ENCODE measurements around the gene GORASP1.

The GORASP1 gene

DNA sequence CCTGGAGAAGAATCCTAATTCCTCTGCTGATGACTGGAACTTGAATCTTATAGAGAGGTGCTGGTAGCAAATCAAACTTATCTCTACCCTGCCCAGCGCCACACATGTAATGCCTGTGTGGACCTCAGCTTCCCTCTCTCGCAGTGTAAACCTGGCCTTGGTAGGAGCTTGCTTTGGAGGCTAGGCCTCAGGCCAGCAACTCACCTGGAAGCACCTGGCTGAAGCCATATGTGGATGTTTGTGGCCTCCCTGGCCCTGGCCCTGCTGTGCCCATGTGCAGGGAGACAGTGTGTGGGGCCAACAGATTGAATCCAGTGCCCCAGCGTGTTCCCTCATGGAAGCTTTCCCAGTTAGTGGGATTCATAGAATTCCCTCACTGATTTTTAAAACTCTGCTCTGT is 8.4 kb upstream of the GORASP1 start:
- Histone ChIP-seq H3K23ac (ENCODE audit: low read length) (peak overlapping the region; percentile 37), H3K4me1 (ENCODE audit: control insufficient read depth in 1 of 2, insufficient read depth in 2 of 2, low read length in 2 of 2) (peaks cover 0 to 2% of the 10 kb centered on the region in 2 experiments), H2AFZ (ENCODE audit: insufficient read depth, low read length, poor library complexity) (no peak overlapping the region), H3K79me2 (ENCODE audit: control insufficient read depth, insufficient read depth, low read length, poor library complexity) (no peaks in the 10 kb centered on the region), H3K4me3 (ENCODE audit: low read depth, low read length) (no peak overlapping the region), H3K27ac (ENCODE audit: low read depth, low read length) (no peak overlapping the region), H3K14ac (ENCODE audit: low read length) (no peak overlapping the region), H3K36me3 (ENCODE audit: control insufficient read depth in 1 of 2, insufficient read depth in 2 of 2, low read length in 2 of 2) (no peaks in the 10 kb centered on the region), H4K8ac (ENCODE audit: low read depth, low read length) (no peak overlapping the region), H3K9me3 (ENCODE audit: insufficient read depth, low read depth, low read length) (peaks cover 3% of the 10 kb centered on the region), H2AK5ac (ENCODE audit: low read length) (no peak overlapping the region), H3K9ac (ENCODE audit: low read length) (no peak overlapping the region), H3K79me1 (ENCODE audit: low read length) (no peaks in the 10 kb centered on the region), H3K27me3 (ENCODE audit: insufficient read depth, low read length) (no peaks in the 10 kb centered on the region), H4K91ac (ENCODE audit: low read depth, low read length) (no peak overlapping the region), H2BK120ac (ENCODE audit: insufficient read depth, low read length, poor library complexity) (no peak overlapping the region), H3K4me2 (ENCODE audit: low read length) (no peak overlapping the region), H3K4ac (ENCODE audit: low read depth, low read length) (no peak overlapping the region), H3K18ac (ENCODE audit: low read length) (no peak overlapping the region), H2BK12ac (ENCODE audit: low read length) (no peak overlapping the region), H4K12ac (ENCODE audit: low read depth, low read length) (no peak overlapping the region), H2BK5ac (ENCODE audit: low read depth, low read length, poor library complexity) (no peak overlapping the region)
- no CpG with 5 or more reads among the region's 3 CpGs for WGBS (ENCODE audit: extremely low coverage, insufficient coverage, insufficient read length)
- no peak for DNase-seq

DNA sequence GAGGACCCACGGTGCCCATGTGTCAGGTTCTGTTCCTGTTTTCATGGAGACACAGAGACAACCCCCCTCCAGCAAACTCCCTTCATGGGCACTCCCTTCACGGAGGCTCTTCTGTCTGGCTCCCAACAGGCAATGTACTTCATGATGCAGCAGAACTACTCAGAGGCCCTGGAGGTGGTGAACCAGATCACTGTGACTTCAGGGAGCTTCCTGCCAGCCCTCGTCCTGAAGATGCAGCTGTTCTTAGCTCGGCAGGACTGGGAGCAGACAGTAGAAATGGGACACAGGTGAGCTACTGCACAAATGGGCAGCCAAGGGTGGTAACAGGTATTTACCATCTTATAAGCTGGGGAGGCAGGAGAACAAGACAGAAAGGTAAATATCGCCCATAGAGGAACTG is 7.0 kb upstream of the GORASP1 start:
- no peak overlapping the region for H3K27ac ChIP-seq (ENCODE audit: low read depth, low read length)
- no peaks in the 10 kb centered on the region for H3K27me3 ChIP-seq (ENCODE audit: insufficient read depth, low read length)
- no CpG with 5 or more reads among the region's 5 CpGs for WGBS (ENCODE audit: extremely low coverage, insufficient coverage, insufficient read length)
- no peak overlapping the region for H3K23ac ChIP-seq (ENCODE audit: low read length)
- no peak overlapping the region for H2AFZ ChIP-seq (ENCODE audit: insufficient read depth, low read length, poor library complexity)
- no peak overlapping the region for H4K8ac ChIP-seq (ENCODE audit: low read depth, low read length)
- peaks cover 0 to 2% of the 10 kb centered on the region in 2 experiments for H3K4me1 ChIP-seq (ENCODE audit: control insufficient read depth in 1 of 2, insufficient read depth in 2 of 2, low read length in 2 of 2)
- no peak overlapping the region for H2AK5ac ChIP-seq (ENCODE audit: low read length)
- H3K18ac ChIP-seq (ENCODE audit: low read length), result no peak overlapping the region
- no peaks in the 10 kb centered on the region for H3K79me1 ChIP-seq (ENCODE audit: low read length)
- no peak overlapping the region for H4K12ac ChIP-seq (ENCODE audit: low read depth, low read length)
- H3K9me3 ChIP-seq (ENCODE audit: insufficient read depth, low read depth, low read length), result peaks cover 3% of the 10 kb centered on the region
- no peak overlapping the region for H3K4me3 ChIP-seq (ENCODE audit: low read depth, low read length)
- no peaks in the 10 kb centered on the region for H3K79me2 ChIP-seq (ENCODE audit: control insufficient read depth, insufficient read depth, low read length, poor library complexity)
- no peak overlapping the region for H2BK120ac ChIP-seq (ENCODE audit: insufficient read depth, low read length, poor library complexity)
- H3K4ac ChIP-seq (ENCODE audit: low read depth, low read length), result no peak overlapping the region
- no peak overlapping the region for H4K91ac ChIP-seq (ENCODE audit: low read depth, low read length)
- DNase-seq, result no peak
- H2BK12ac ChIP-seq (ENCODE audit: low read length), result no peak overlapping the region
- H3K14ac ChIP-seq (ENCODE audit: low read length), result no peak overlapping the region
- no peak overlapping the region for H3K9ac ChIP-seq (ENCODE audit: low read length)
- H2BK5ac ChIP-seq (ENCODE audit: low read depth, low read length, poor library complexity), result no peak overlapping the region
- H3K4me2 ChIP-seq (ENCODE audit: low read length), result no peak overlapping the region
- no peaks in the 10 kb centered on the region for H3K36me3 ChIP-seq (ENCODE audit: control insufficient read depth in 1 of 2, insufficient read depth in 2 of 2, low read length in 2 of 2)

DNA sequence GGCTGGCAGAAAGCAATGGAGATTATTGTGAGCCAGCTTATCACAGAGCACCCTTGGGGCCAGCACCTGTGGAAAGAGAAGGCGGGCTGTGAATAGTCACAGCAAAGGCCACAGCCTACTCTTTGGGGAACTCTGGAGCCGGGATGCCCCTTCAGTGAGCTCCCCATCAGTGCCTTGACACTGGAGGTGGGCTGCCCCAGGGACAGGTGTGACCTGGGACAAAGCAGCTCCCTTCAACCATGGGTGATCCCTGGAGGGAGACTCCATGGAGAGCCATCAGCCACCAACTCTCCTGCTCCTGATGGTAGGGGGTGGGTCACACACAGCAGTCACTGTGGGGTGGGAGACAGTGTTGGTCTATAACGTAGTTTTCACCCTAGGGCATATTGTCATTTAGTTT is 5.9 kb upstream of the GORASP1 start:
- Histone ChIP-seq H3K36me3 (ENCODE audit: control insufficient read depth in 1 of 2, insufficient read depth in 2 of 2, low read length in 2 of 2) (no peaks in the 10 kb centered on the region), H4K91ac (ENCODE audit: low read depth, low read length) (no peak overlapping the region), H2BK12ac (ENCODE audit: low read length) (no peak overlapping the region), H3K4me1 (ENCODE audit: control insufficient read depth in 1 of 2, insufficient read depth in 2 of 2, low read length in 2 of 2) (no peaks in the 10 kb centered on the region), H4K12ac (ENCODE audit: low read depth, low read length) (no peak overlapping the region), H2BK120ac (ENCODE audit: insufficient read depth, low read length, poor library complexity) (no peak overlapping the region), H2AK5ac (ENCODE audit: low read length) (no peak overlapping the region), H3K14ac (ENCODE audit: low read length) (no peak overlapping the region), H3K23ac (ENCODE audit: low read length) (no peak overlapping the region), H3K9ac (ENCODE audit: low read length) (no peak overlapping the region), H4K8ac (ENCODE audit: low read depth, low read length) (no peak overlapping the region), H2BK5ac (ENCODE audit: low read depth, low read length, poor library complexity) (no peak overlapping the region), H3K4me3 (ENCODE audit: low read depth, low read length) (no peak overlapping the region), H3K79me2 (ENCODE audit: control insufficient read depth, insufficient read depth, low read length, poor library complexity) (no peaks in the 10 kb centered on the region), H3K9me3 (ENCODE audit: insufficient read depth, low read depth, low read length) (peaks cover 3% of the 10 kb centered on the region), H3K27me3 (ENCODE audit: insufficient read depth, low read length) (no peaks in the 10 kb centered on the region), H3K27ac (ENCODE audit: low read depth, low read length) (no peak overlapping the region), H3K4me2 (ENCODE audit: low read length) (no peak overlapping the region), H3K79me1 (ENCODE audit: low read length) (no peaks in the 10 kb centered on the region), H2AFZ (ENCODE audit: insufficient read depth, low read length, poor library complexity) (no peak overlapping the region), H3K4ac (ENCODE audit: low read depth, low read length) (no peak overlapping the region), H3K18ac (ENCODE audit: low read length) (no peak overlapping the region)
- WGBS (ENCODE audit: extremely low coverage, insufficient coverage, insufficient read length), result no CpG with 5 or more reads among the region's 3 CpGs
- DNase-seq, result no peak

DNA sequence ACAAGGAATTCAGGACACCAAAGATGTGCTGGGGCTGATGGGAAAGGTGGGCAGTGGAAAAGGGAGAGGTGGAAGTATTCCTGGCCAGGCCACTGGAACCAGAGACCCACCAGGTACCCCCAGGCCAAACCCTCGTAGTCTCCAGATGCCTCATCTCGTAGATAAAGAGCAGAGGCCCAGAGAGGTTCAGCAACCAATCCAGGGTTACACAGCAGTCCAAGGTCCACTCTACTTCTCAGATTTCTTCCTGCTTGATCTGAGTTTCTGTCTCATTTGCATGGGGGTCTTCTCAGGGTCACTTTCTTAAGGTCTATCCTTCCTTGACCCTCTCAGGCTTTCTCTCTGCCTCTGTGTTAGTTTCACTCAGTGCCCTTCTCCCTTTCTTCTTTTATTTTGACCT is 5.1 kb upstream of the GORASP1 start:
- no CpG with 5 or more reads among the region's 2 CpGs for WGBS (ENCODE audit: extremely low coverage, insufficient coverage, insufficient read length)
- Histone ChIP-seq H3K18ac (ENCODE audit: low read length) (no peak overlapping the region), H3K4me1 (ENCODE audit: control insufficient read depth in 1 of 2, insufficient read depth in 2 of 2, low read length in 2 of 2) (peaks cover 0 to 3% of the 10 kb centered on the region in 2 experiments), H3K79me1 (ENCODE audit: low read length) (peaks cover 1% of the 10 kb centered on the region), H3K27ac (ENCODE audit: low read depth, low read length) (no peak overlapping the region), H3K14ac (ENCODE audit: low read length) (no peak overlapping the region), H3K4me2 (ENCODE audit: low read length) (no peak overlapping the region), H3K4ac (ENCODE audit: low read depth, low read length) (no peak overlapping the region), H4K91ac (ENCODE audit: low read depth, low read length) (no peak overlapping the region), H3K23ac (ENCODE audit: low read length) (no peak overlapping the region), H4K12ac (ENCODE audit: low read depth, low read length) (no peak overlapping the region), H2BK12ac (ENCODE audit: low read length) (no peak overlapping the region), H2AK5ac (ENCODE audit: low read length) (no peak overlapping the region), H4K8ac (ENCODE audit: low read depth, low read length) (no peak overlapping the region), H3K9ac (ENCODE audit: low read length) (no peak overlapping the region), H2BK120ac (ENCODE audit: insufficient read depth, low read length, poor library complexity) (no peak overlapping the region), H3K9me3 (ENCODE audit: insufficient read depth, low read depth, low read length) (peaks cover 3% of the 10 kb centered on the region), H2AFZ (ENCODE audit: insufficient read depth, low read length, poor library complexity) (no peak overlapping the region), H3K36me3 (ENCODE audit: control insufficient read depth in 1 of 2, insufficient read depth in 2 of 2, low read length in 2 of 2) (no peaks in the 10 kb centered on the region), H3K27me3 (ENCODE audit: insufficient read depth, low read length) (no peaks in the 10 kb centered on the region), H2BK5ac (ENCODE audit: low read depth, low read length, poor library complexity) (no peak overlapping the region), H3K79me2 (ENCODE audit: control insufficient read depth, insufficient read depth, low read length, poor library complexity) (no peaks in the 10 kb centered on the region), H3K4me3 (ENCODE audit: low read depth, low read length) (no peak overlapping the region)
- no peak for DNase-seq
